K562 (cell line): Measurements from ENCODE around the gene PPP1R14D. TPM values are rescaled to one million over a fixed set of nuclear protein-coding genes. Genes with fewer than 3 reads are reported as not detected.
A peak's percentile ranks its signal among the peaks of the same experiment; 100 is the strongest.

Source experiments
- ATAC-seq: fragments of 200-7000 bp; cut with Tn5 transposase; 3 replicates; pipeline ENCODE4 v1.9.1; 2020; ENCODE audit warnings: moderate library complexity
- BruUV-seq: library from RNA; stranded (reverse); fragments of 400-500 nt; replicated peaks from 2 replicates; lab custom pipeline; 2021; lab: Mats Ljungman, UMichigan
- CTCF ChIA-PET: fragments of 300-600 bp; formaldehyde crosslinking; extraction: SDS; loops from one replicate; lab custom pipeline; 2021; ENCODE audit warnings: low intra/inter-chr PET ratio; lab: Yijun Ruan, JAX
- POLR2A ChIA-PET: fragments of 300-600, 350-650 bp; sonication (Branson Sonifier 250); formaldehyde crosslinking; extraction: SDS; loops from one replicate; lab custom pipeline; 2021; ENCODE audit warnings: antibody characterized with exemption, inconsistent platforms; lab: Yijun Ruan, JAX
- DNase-seq, 4 experiments: peaks; one replicate each; pipeline versions ENCODE4 v3.0.0 to v3.0.0-alpha.2; 2011 to 2018; ENCODE audit warnings: low spot score in 3 of 4, mixed read lengths in 3 of 4; ENCODE audit errors: extremely low read depth in 1 of 4
- FAIRE-seq: peaks from 2 replicates; lab custom pipeline; 2011; peaks lifted over from hg19 to GRCh38; lab: Jason Lieb, UNC
- H2AFZ ChIP-seq: 2 replicates; pipeline ENCODE4 v1.6.0; 2011; ENCODE audit warnings: low read depth, low read length, control low read depth, inconsistent platforms
- H3K27ac ChIP-seq: fragments of 200-600 bp; 3 replicates; pipeline ENCODE4 v1.8.0; 2011; ENCODE audit warnings: low read depth, mild to moderate bottlenecking, control low read depth, inconsistent platforms, low read length, moderate library complexity, mixed read lengths; ENCODE audit errors: extremely low read depth
- H3K27me3 ChIP-seq, 2 experiments: fragments of 300-600 bp in 1 of 2; 2 replicates in 1 of 2; 3 replicates in 1 of 2; pipeline versions ENCODE4 v1.6.0 to v1.8.0; 2011; ENCODE audit warnings: inconsistent platforms in 2 of 2, low read length in 2 of 2, mild to moderate bottlenecking in 1 of 2, mixed read lengths in 1 of 2, moderate library complexity in 1 of 2; ENCODE audit not compliant: control insufficient read depth in 2 of 2, insufficient read depth in 2 of 2
- H3K36me3 ChIP-seq: fragments of 300-600 bp; 3 replicates; pipeline ENCODE4 v1.8.0; 2011; ENCODE audit warnings: mild to moderate bottlenecking, low read length, inconsistent platforms; ENCODE audit not compliant: control insufficient read depth, insufficient read depth
- H3K4me1 ChIP-seq, 2 experiments: fragments of 200-600 bp in 1 of 2; replicated peaks in 1 of 2; 2 replicates in 1 of 2; 3 replicates in 1 of 2; pipeline versions ENCODE4 v1.5.1 to v1.8.0; 2011; ENCODE audit warnings: inconsistent platforms in 2 of 2, low read length in 2 of 2, mild to moderate bottlenecking in 1 of 2, mixed read lengths in 1 of 2, moderate library complexity in 1 of 2; ENCODE audit not compliant: control insufficient read depth in 2 of 2, insufficient read depth in 2 of 2
- H3K4me2 ChIP-seq: 2 replicates; pipeline ENCODE4 v1.6.1; 2011; ENCODE audit warnings: low read length, control low read depth, inconsistent platforms, mixed read lengths; ENCODE audit not compliant: insufficient read depth
- H3K4me3 ChIP-seq: fragments of 200-600 bp; sonication (generic), shearing (Covaris generic); 2 replicates; pipeline ENCODE4 v1.5.1; 2016; ENCODE audit warnings: control low read depth, inconsistent platforms
- H3K79me2 ChIP-seq: fragments of 200-600 bp; 3 replicates; pipeline ENCODE4 v1.8.0; 2011; ENCODE audit warnings: low read length, inconsistent platforms; ENCODE audit not compliant: control insufficient read depth, insufficient read depth
- H3K9ac ChIP-seq, 2 experiments: 2 replicates each; pipeline versions ENCODE4 v1.6.0 to v1.6.1; 2011; ENCODE audit warnings: low read depth in 2 of 2, low read length in 2 of 2, control low read depth in 1 of 2, inconsistent platforms in 1 of 2, mild to moderate bottlenecking in 1 of 2, mixed read lengths in 1 of 2; ENCODE audit not compliant: insufficient read depth in 1 of 2
- H3K9me1 ChIP-seq: one replicate; pipeline ENCODE4 v1.6.0; 2011; ENCODE audit warnings: inconsistent platforms, mild to moderate bottlenecking, low read length, moderate library complexity; ENCODE audit not compliant: control insufficient read depth, insufficient read depth
- H3K9me3 ChIP-seq: replicated peaks from 2 replicates; pipeline ENCODE4 v1.5.1; 2011; ENCODE audit warnings: low read depth, low read length, inconsistent platforms; ENCODE audit not compliant: control insufficient read depth, insufficient read depth
- H4K20me1 ChIP-seq: replicated peaks from 2 replicates; pipeline ENCODE4 v1.6.1; 2011; ENCODE audit warnings: low read length, inconsistent platforms, mixed read lengths; ENCODE audit not compliant: control insufficient read depth, insufficient read depth
- CTBP1 ChIP-seq: fragments of 450-650 bp; IDR thresholded peaks from 2 replicates; pipeline ENCODE4 v1.6.1; 2016; ENCODE audit warnings: borderline replicate concordance
- ERF ChIP-seq: fragments of 450-650 bp; formaldehyde crosslinking; IDR thresholded peaks from 2 replicates; pipeline ENCODE4 v1.4.0; 2020; ENCODE audit warnings: mild to moderate bottlenecking, mixed read lengths
- FOSL1 ChIP-seq: fragments of 200-800 bp; sonication (Bioruptor generic); conservative IDR thresholded peaks from 2 replicates; pipeline ENCODE4 v1.6.1; 2016; ENCODE audit warnings: missing genetic modification characterization, missing compliant biosample characterization
- FOXK2 ChIP-seq, 2 experiments: fragments of 450-650 bp; IDR thresholded peaks in 1 of 2; conservative IDR thresholded peaks in 1 of 2; 2 replicates each; pipeline ENCODE4 v1.6.1; 2016; ENCODE audit warnings: low read depth in 2 of 2, mild to moderate bottlenecking in 1 of 2
- JUND ChIP-seq, 2 experiments: IDR thresholded peaks; 2 replicates in 1 of 2; 3 replicates in 1 of 2; pipeline ENCODE4 v1.6.1; 2011; ENCODE audit warnings: borderline replicate concordance in 2 of 2, low read depth in 2 of 2, low read length in 2 of 2, improper control_type of control experiment in 1 of 2, missing biosample characterization in 1 of 2, missing genetic modification characterization in 1 of 2, missing genetic modification reagents in 1 of 2
- MAFF ChIP-seq: IDR thresholded peaks from 2 replicates; pipeline ENCODE4 v1.6.1; 2012; ENCODE audit warnings: low read length, improper control_type of control experiment
- ZEB2 ChIP-seq: fragments of 450-650 bp; IDR thresholded peaks from 2 replicates; pipeline ENCODE4 v1.6.1; 2016
- ZNF408 ChIP-seq: fragments of 250-450 bp; sonication (Bioruptor Pico); IDR thresholded peaks from 2 replicates; pipeline ENCODE4 v1.4.0; 2020; ENCODE audit warnings: low read depth, mild to moderate bottlenecking, moderate library complexity
- WGBS: fragments of 100-300 bp; shearing (Covaris generic); methylation state at CpG from one replicate; pipeline ENCODE4 v1.1.6; 2016; ENCODE audit warnings: low coverage, mixed read lengths; ENCODE audit not compliant: insufficient coverage; ENCODE audit errors: missing lambda C conversion rate; 5-methylcytosine and 5-hydroxymethylcytosine counted together
- in situ Hi-C: fragments of 300-500 bp; cut with MboI; formaldehyde crosslinking; loops from 4 replicates; pipeline ENCODE4 v1.15.0; 2018; ENCODE audit warnings: inconsistent platforms, mixed read lengths
- intact Hi-C: fragments of 100-400 bp; cut with micrococcal nuclease; formaldehyde crosslinking; loops from 2 replicates; pipeline ENCODE4 v1.14.2; 2022
- polyA plus RNA-seq, 8 experiments: library from polyadenylated mRNA; depleted of rRNA in 4 of 8; stranded (reverse) in 5 of 8; unstranded in 3 of 8; fragments of >200 nt; fragmentation: Nextera tagmentation in 2 of 8; fragmentation: Illumina TruSeq in 1 of 8; extraction: Ambion mirVana in 2 of 8; extraction: Trizol in 1 of 8; gene quantifications; 2 replicates each; pipeline versions ENCODE4 v1.2.1 to v1.2.3, GENCODE V29; 2011 to 2014; ENCODE audit warnings: inconsistent platforms in 1 of 8, missing spikeins in 1 of 8
- total RNA-seq, 7 experiments: library from RNA; depleted of rRNA in 6 of 7; stranded (reverse); fragments of >200 nt in 6 of 7; fragmentation: Illumina TruSeq in 2 of 7; extraction: Trizol in 2 of 7; gene quantifications; 2 replicates each; pipeline versions ENCODE4 v1.2.1 to v1.2.3, GENCODE V29; 2011 to 2021; ENCODE audit warnings: low replicate concordance in 1 of 7
- TF ChIP-seq, protein P1 (sequence below): fragments of 250-450 bp; sonication (Bioruptor Pico); IDR thresholded peaks from 2 replicates; pipeline ENCODE4 v1.8.0; 2021; ENCODE audit warnings: borderline replicate concordance, mild to moderate bottlenecking, moderate library complexity; ENCODE audit not compliant: poor library complexity, severe bottlenecking
- TF ChIP-seq, protein P2 (sequence below): sonication (generic); IDR thresholded peaks from 2 replicates; pipeline ENCODE4 v1.6.1; 2016
- TF ChIP-seq, protein P3 (sequence below): fragments of 450-650 bp; formaldehyde crosslinking; conservative IDR thresholded peaks from 2 replicates; pipeline ENCODE4 v1.4.0; 2022; ENCODE audit warnings: mild to moderate bottlenecking, missing genetic modification characterization
- TF ChIP-seq, protein P4 (sequence below), 2 experiments: fragments of 450-650 bp in 1 of 2; sonication (generic) in 1 of 2; formaldehyde crosslinking in 1 of 2; IDR thresholded peaks in 1 of 2; conservative IDR thresholded peaks in 1 of 2; 2 replicates each; pipeline versions ENCODE4 v1.6.1 to v1.8.1; 2016 to 2023; ENCODE audit warnings: mild to moderate bottlenecking in 2 of 2, moderate library complexity in 2 of 2, inconsistent platforms in 1 of 2, missing genetic modification reagents in 1 of 2

The PPP1R14D gene
- total and polyA plus RNA-seq, 9 of the 15 experiments (the other 6 are each of a cell fraction or from before 2014, with no cell fraction given) = 0.11 to 0.18 TPM; not detected in 7

DNA sequence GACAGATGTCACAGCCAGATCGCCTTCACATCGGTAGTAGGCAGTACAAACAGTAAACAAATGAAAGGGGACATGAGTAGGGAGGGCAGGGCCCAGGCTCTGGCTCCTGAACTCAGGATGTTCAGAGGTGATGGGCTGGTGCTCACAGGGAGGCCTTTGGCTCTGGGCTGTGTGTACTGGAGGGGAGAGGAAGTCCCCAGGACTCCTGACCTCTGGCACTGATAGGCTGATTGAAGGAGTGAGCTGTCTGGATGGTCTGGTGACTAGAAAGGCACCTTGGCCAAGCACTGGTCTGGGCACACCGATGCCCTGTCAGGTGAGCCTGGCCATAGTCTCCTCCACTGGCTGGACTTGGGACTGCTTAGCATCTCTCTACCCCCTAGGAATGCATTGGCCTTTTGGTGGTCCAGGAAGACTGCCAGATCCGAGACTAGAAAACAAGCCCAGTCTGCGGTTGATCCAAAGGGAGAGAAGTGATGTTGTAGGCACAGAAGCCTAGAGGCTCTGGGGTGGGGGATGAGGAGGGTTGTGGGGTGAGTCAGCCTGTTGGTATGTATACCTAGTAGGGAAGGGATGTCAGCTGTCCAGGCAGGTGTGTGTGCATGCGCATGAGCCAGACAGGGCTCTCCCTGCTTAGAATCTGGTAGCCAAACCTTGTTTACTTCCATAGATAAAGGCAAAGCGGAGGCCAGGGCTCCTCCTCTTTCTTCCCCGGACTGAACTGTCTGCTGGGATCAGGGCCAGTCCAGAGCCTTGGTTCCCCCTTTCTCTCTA is 17.2 kb upstream of the PPP1R14D start:
- intact Hi-C loops (no loop called here), in situ Hi-C loops (no loop called here)
- FAIRE-seq (no peak), DNase-seq (peak in 2 of 4 experiments; percentile 19 to 37), ATAC-seq (no peak)
- ChIA-PET CTCF (interaction anchor here (0.8 kb wide), 1 partner anchor 355 kb away, joined by 3 read pairs; no protein-coding TSS in a partner anchor), POLR2A (no interaction called here)
- no peaks in the 10 kb centered on the region for H3K36me3 ChIP-seq
- no peaks in the 10 kb centered on the region for H3K9me1 ChIP-seq
- no peak overlapping the region for H2AFZ ChIP-seq
- H3K4me2 ChIP-seq = no peak overlapping the region; the same call in 1 of the 2 replicates
- BruUV-seq = no TSS peak
- H3K9me3 ChIP-seq = no peaks in the 10 kb centered on the region
- H3K4me1 ChIP-seq = peaks cover 29 to 41% of the 10 kb centered on the region in 2 experiments
- no peaks in the 10 kb centered on the region for H4K20me1 ChIP-seq
- H3K9ac ChIP-seq = no peak overlapping the region; a peak in 1 of 4 replicates
- H3K4me3 ChIP-seq = no peak overlapping the region
- H3K27me3 ChIP-seq = no peaks in the 10 kb centered on the region
- no peaks in the 10 kb centered on the region for H3K79me2 ChIP-seq
- H3K27ac ChIP-seq = no peak overlapping the region
- WGBS = 60% methylated on average over 8 of the region's 8 CpGs
- TF ChIP-seq JUND (IDR thresholded peaks at IDR 0.05; ENCODE audit: borderline replicate concordance, low read depth, low read length) (peak; percentile 60), JUND (tag; IDR thresholded peaks at IDR 0.05; ENCODE audit: borderline replicate concordance, low read depth, low read length) (peak; percentile 50; the same call in 1 of the 3 replicates), FOXK2 (conservative IDR thresholded peaks at IDR 0.05 in 1 of 2, IDR thresholded peaks at IDR 0.05 in 1 of 2; ENCODE audit: low read depth in 2 of 2) (peak; percentile 72 to 80; a peak in 3 of 4 replicates), FOSL1 (tag) (peak; percentile 31; the same call in 1 of the 2 replicates), MAFF (no peak), ERF (CRISPR knock-in tag) (no peak), ZEB2 (peak; percentile 63; the same call in 1 of the 2 replicates), ZNF408 (CRISPR knock-in tag) (no peak), CTBP1 (peak; percentile 33; the same call in 1 of the 2 replicates)
- TF ChIP-seq, protein P1, sequence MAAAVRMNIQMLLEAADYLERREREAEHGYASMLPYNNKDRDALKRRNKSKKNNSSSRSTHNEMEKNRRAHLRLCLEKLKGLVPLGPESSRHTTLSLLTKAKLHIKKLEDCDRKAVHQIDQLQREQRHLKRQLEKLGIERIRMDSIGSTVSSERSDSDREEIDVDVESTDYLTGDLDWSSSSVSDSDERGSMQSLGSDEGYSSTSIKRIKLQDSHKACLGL (CRISPR knock-in tag) = no peak
- TF ChIP-seq, protein P2, sequence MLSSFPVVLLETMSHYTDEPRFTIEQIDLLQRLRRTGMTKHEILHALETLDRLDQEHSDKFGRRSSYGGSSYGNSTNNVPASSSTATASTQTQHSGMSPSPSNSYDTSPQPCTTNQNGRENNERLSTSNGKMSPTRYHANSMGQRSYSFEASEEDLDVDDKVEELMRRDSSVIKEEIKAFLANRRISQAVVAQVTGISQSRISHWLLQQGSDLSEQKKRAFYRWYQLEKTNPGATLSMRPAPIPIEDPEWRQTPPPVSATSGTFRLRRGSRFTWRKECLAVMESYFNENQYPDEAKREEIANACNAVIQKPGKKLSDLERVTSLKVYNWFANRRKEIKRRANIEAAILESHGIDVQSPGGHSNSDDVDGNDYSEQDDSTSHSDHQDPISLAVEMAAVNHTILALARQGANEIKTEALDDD = no peak
- TF ChIP-seq, protein P3, sequence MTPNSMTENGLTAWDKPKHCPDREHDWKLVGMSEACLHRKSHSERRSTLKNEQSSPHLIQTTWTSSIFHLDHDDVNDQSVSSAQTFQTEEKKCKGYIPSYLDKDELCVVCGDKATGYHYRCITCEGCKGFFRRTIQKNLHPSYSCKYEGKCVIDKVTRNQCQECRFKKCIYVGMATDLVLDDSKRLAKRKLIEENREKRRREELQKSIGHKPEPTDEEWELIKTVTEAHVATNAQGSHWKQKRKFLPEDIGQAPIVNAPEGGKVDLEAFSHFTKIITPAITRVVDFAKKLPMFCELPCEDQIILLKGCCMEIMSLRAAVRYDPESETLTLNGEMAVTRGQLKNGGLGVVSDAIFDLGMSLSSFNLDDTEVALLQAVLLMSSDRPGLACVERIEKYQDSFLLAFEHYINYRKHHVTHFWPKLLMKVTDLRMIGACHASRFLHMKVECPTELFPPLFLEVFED (CRISPR knock-in tag) = no peak
- TF ChIP-seq, protein P4, sequence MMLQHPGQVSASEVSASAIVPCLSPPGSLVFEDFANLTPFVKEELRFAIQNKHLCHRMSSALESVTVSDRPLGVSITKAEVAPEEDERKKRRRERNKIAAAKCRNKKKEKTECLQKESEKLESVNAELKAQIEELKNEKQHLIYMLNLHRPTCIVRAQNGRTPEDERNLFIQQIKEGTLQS (IDR thresholded peaks at IDR 0.05) = peak; percentile 45; the same call in 1 of the 2 replicates
- TF ChIP-seq, protein P4 (CRISPR knock-in tag; conservative IDR thresholded peaks at IDR 0.05) = no peak
